GM12872 (cell line): ENCODE measurements around the gene SNRNP48.

ENCODE experiments used
- TF ChIP-seq, protein P1 (sequence below): IDR thresholded peaks from 3 replicates; pipeline ENCODE4 v1.5.1; 2011; ENCODE audit warnings: low read depth, mild to moderate bottlenecking, low read length, moderate library complexity; ENCODE audit not compliant: insufficient read depth

SNRNP48 gene

DNA sequence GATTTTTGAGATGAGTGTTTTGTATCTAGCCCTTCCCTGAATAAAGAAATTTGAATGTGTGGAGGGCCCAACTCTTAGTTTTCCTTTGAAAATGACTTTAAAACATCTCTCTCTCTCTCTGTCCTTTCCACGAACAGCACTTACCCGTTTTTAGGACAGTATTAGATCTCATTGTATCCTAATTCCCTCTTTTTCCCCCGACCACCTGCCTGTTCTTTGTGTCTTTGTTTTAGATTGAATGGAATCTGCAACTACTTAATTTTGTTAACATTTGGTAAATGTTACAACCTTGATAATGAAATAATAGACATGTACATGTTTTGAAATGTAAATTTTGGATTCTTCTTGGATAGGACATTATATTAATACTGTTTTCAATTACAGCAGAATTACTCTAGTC lies 45.4 kb upstream of the SNRNP48 start:
- TF ChIP-seq, protein P1, sequence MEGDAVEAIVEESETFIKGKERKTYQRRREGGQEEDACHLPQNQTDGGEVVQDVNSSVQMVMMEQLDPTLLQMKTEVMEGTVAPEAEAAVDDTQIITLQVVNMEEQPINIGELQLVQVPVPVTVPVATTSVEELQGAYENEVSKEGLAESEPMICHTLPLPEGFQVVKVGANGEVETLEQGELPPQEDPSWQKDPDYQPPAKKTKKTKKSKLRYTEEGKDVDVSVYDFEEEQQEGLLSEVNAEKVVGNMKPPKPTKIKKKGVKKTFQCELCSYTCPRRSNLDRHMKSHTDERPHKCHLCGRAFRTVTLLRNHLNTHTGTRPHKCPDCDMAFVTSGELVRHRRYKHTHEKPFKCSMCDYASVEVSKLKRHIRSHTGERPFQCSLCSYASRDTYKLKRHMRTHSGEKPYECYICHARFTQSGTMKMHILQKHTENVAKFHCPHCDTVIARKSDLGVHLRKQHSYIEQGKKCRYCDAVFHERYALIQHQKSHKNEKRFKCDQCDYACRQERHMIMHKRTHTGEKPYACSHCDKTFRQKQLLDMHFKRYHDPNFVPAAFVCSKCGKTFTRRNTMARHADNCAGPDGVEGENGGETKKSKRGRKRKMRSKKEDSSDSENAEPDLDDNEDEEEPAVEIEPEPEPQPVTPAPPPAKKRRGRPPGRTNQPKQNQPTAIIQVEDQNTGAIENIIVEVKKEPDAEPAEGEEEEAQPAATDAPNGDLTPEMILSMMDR, result no peak

DNA sequence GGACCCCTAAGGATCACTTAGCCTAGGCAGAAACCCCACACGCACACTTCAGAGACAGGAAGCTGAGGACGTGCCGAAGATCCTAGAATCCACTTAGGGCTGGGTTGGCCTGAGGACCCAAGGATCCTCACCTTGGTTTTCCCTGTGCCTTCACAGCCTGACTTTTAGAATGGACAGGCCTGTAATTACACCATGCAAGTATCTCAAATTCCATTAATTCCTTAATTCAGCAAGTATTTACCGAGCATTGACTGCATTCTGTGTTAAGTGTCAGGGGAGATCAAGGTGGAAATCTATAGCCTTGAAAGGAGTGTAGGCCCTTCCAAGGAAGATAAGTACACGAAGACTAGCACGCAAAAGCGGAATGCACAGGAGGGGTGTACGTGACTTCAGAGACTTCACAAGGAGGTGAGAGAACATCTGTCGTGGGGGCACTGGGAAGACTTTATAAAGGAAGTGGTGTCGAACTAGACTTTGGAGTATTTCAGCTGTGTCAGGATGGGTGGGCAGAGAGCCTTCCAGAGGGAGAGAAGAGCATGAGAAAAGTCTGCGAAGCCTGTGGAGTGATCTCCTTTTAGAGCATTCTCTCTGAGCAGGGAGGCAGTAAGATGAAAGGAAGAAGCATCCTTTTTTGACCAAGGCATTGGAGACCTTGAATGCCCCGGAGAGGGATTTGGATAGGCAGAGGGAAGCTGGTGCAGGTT lies 44.5 kb upstream of the SNRNP48 start:
- TF ChIP-seq, protein P1, result no peak

DNA sequence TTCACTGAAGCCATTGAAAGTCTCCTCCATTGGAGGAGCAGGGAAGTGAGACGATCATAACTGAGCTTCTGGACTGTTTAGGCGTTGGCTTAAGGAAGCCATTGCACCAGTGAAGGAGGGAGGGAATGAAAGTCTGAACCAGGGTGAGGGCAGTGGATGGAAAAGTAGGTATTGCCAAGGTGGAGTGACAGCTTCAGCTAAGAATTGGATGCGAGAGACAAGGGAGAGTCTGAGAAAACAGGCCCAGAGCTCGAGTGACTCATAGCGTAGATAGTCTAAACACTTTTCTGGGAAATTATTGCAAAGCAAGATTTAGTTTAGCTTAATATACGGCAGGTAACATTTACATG lies 44.0 kb upstream of the SNRNP48 start:
- TF ChIP-seq, protein P1, result no peak

DNA sequence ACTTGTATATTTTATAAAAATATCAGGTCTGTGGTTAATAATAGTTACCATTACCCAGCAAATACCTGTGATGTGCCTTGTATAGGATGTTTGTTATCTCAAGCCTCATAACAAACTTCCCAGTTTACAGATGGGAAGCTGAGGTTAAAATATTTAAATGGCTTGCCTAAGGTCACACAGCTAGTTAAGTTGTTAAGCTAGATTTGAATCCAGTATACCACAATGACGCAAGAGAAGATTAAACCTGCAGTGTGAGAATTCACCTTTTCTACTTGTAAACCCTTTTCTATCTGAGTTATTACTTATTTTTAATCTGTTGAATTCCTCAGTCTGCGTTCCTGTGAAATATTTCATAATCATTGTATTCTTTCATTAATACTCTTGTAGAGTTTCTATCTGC lies 43.6 kb upstream of the SNRNP48 start:
- TF ChIP-seq, protein P1, result no peak

DNA sequence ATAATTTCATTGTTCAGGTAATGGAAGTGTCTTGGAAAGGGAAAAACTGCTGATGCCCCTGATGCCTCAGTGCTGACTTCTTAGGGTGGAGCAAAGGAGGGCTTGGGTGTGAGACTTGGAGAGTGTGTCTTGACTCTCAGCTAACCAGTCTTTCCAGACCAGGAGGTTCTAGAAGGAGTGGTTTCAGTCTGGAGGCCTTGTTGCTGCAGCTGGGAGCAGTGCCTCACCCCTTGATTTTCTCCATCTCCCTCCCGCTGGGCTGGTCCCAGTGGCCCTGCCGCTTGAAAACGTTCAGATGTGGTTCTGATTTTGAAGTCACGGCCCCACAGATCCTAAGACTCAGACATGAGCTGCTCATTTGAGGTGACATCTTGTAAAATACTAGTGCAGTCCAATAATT lies 43.1 kb upstream of the SNRNP48 start:
- TF ChIP-seq, protein P1, result no peak

DNA sequence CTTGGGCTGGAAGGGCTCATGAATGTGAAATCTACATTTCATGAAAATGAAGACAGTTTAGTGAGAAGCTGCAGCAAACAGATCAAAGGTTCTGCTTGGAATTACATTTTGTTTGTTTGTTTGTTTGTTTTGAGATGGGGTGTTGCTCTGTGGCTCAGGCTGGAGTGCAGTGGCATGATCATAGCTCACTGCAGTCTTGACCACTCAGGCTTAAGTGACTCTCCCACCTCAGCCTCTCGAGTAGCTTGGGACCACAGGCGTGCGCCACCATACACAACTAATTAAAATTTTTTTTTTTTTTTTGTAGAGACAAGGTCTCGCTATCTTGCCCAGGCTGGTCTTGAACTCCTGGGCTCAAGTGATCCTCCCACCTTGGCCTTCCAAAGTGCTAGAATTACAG lies 42.7 kb upstream of the SNRNP48 start:
- TF ChIP-seq, protein P1, result no peak

DNA sequence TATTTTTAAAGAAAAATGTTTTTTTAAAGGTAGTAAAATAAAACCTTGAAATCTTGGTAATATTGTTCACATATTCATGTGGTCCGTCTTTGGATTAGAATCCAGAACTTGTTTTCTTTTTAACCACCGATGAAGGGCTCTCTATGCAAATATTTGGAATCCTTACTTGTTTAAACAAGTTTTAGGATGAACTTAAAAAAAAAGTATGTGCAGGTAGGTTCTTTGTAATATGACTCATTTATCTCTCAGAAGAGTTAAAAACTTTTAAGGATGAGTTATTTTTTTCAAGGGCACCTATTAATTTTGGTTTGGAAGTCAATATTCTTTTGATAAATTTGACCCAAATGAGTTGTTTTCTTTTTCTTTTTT lies 39.6 kb upstream of the SNRNP48 start:
- TF ChIP-seq, protein P1, result no peak
